A673 (cell line): ENCODE data around the gene CEACAM1.

Experiments used
- CTCF ChIP-seq: fragments of 300-800, 200-600 bp; sonication (generic); conservative IDR thresholded peaks from 2 replicates; pipeline ENCODE4 v1.5.1; 2017; ENCODE audit warnings: low read depth, mild to moderate bottlenecking, antibody characterized with exemption, low read length, moderate library complexity, mixed read lengths
- EZH2 ChIP-seq: fragments of 200-600 bp; sonication (generic); IDR thresholded peaks from 2 replicates; pipeline ENCODE4 v1.6.1; 2017; ENCODE audit warnings: borderline replicate concordance, low read depth, mild to moderate bottlenecking, mixed read lengths, antibody characterized with exemption, low read length; ENCODE audit not compliant: poor library complexity, severe bottlenecking

- no peak for TF ChIP-seq CTCF
- TF ChIP-seq EZH2, result no peak
Observed at GRCh38 chr19:42480335-42481095, 47.8 kb downstream of the CEACAM1 start.
